Measurements from ENCODE around the gene HSPA12A.

HSPA12A gene

DNA sequence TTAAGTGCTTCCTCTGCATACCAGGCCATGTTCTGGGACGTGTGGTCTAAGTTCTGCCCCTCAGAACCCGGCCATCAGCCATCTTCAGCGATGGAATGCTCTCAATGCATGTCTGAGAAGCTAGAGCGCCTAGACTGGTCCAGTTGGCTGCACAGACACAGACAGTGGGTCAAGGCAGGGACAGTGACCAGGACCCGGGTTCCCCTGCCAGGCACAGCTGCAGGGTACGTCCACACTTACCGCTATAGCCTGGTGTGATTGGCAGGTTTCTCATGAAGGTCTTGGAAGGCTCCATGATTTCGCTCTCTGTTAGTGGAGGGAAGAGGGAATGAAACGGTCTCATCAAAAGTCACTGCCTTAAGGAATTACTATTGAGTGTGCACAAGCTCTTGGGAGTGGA lies 74.3 kb downstream of the HSPA12A start:
- no peak for DNase-seq (ENCODE audit: low spot score)

DNA sequence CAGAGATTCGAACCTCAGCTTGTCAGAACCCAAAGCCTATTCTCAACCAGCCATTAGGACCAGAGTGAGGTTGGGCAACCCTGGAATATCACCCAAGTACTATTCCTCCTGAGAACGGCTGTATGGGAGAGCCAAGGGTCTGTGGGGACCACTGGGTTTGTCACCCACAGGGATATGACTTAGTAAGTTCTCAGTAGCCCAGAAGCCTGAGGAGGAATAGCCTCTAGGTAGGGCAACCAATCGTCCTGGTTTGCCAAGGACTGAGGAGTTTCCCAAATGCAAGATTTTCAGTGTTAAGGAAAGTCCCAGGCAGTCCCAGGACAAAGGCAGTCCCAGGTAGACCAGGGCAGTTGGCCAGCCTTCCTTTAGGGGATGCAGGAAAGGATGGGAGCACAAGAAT lies 74.9 kb downstream of the HSPA12A start:
- no peak for DNase-seq (ENCODE audit: low spot score)

DNA sequence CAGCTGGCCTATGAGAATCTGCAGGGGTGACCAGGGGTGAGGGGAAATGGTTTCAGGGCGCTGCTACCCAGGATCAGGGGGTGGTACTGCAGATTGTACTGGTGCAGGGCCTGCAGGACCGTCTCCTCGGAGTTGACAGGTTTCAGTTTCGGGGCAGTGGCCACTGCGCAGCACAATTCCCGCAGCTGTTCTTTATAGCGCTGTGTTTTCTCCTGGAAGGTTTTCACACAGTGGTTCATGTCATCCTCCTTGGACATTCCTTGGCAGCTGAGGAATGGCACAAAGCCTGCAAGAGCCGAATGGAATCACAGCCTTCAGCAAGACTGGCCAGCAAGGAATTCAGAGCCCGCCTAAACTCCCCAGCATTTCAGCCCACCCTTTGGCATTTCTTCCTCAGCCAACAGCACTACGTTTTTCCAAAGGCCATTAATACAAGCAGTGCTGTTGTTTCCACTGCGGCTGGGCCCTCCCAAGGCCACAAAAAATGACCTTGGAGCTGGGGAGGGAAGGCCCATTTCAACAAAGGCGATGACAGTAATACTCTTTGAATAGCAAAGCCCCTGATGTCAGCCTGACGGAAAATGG lies 76.7 kb downstream of the HSPA12A start:
- DNase-seq (ENCODE audit: low spot score): no peak

DNA sequence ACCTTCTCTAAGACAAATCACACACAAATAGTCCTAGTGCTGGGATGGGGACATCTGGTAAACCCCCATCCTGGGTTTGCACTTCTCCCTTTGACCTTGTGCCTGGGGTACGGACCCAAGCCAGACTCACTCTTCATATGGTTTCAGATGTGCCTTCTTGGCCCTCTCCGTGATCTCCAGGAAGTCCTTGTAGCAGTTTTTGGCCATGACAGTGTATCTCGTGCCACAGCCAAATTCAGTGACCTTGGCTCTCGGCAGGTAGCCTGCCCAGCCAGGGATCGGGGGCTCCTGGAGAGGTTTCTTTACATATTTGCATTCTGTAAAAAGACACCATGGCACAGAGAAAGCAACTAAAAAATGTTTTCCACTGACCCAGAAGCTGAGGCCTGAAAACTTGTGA lies 77.7 kb downstream of the HSPA12A start:
- no peak for DNase-seq (ENCODE audit: low spot score)

DNA sequence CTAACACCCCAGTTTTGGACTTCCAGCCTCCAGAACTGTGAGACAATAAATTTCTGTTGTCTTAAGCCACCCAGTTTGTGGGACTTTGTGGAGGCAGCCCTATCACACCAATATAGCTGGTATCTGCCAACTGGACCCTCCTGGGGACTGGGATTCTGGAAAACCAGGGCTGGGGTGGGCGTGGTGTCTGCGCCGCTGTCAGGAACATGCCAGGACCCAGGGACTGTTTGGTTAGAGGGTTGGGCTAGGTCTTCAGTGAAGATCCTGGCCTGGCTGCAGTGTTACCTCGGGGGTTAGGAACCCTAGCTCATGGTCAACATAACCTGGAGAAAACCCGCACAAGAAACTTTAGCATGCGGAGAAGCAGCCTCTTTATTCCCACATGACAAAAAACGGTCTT lies 79.0 kb downstream of the HSPA12A start:
- no peak for DNase-seq (ENCODE audit: low spot score)

DNA sequence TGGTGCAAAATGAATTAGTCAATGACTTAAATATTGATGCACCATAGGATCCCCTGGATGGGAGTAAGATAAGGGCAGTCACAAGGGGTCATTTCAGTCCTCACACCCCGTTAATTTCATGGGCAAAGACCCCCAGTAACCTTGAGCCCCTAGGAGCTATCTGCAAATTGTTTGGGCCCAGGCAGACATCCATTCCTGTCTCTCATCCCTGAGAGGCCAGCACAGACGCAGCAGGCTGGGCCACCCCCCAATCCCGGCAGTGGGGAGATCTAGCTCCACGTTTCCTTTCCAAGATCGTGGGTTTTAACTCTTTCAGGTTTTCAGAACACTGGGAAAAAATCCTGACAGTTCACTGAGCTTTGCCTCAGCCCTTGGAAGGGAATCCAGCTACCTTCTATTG lies 81.5 kb downstream of the HSPA12A start:
- no peak for DNase-seq (ENCODE audit: low spot score)

DNA sequence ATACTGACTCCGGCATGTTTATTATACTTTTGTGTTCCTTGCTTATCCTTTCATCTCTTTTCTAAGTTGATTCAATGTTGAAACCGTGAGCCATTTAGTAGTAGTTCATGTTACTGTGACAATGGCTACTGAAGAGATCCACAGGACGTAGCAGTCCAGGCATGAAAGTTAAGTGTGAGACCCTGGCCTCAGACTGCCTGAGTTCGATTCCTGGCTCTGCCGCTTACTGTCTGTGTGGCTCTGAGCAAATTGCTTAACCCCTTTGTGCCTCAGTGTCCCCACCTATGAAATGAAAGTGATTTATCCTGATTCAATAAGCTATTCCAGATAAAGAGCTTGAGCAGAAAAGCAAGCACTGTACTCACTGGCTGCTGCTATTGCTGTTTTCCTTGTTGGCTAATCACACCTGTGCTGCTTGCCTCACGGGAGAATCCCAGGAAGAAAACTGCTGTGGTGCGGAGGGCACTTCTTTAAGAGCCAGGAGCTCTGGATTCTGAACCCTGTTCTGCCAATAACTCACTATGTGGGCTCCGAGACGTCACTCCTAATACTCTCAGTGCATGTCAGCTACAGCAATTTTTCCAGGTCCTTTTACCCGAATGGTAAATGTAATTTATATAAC lies 83.2 kb downstream of the HSPA12A start:
- DNase-seq (ENCODE audit: low spot score): no peak

DNA sequence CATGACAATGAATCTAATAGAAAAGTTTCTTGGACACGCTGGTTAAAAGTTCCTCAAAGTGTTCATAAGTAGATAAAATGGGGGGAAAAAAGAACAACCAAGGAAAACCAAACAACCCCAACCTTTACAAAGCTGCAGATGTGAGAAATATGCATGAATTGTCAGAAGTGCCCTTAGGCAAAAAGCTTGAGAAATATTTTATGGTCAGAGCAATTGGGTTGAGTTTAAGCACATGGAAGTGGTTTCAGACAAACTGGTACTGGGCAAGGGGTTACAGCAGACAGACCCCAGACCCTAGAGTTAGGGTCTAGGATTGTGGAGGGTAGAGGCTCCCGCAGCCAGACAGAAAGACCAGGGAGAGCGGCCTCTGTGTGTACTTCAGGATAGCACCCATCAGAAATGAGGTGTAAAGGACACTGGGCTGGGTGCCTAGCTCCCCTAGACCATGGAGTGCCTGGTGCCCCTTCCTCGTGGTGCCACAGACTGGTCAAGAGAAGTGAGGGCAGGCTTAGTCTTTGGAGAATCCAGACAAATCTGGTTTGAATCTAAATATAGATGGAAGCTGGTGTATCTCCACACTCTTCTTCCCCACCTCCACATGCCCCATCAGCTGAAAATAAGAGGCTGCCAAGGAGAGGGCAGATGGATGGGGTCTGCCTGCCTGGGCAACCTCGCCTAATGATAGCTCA lies 84.4 kb downstream of the HSPA12A start:
- no peak for DNase-seq (ENCODE audit: low spot score)

DNA sequence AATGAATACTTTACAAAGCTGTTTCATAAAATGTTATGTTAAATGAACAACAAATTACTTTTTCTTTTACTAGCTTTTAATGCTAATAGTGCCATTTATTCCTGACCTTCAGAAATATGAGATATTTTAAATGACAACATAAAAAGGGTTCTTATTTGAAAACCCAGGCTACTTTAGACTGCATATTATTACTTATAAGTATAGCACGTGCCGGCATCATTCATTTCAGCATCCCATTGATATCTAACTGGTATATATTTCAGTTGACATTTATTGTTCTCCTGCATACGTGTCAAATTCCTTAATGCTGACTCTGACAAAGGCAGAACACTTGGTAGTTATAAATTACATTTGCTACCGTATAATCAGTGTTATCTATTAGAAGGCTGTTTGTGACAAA lies 86.3 kb downstream of the HSPA12A start:
- no peak for DNase-seq (ENCODE audit: low spot score)

DNA sequence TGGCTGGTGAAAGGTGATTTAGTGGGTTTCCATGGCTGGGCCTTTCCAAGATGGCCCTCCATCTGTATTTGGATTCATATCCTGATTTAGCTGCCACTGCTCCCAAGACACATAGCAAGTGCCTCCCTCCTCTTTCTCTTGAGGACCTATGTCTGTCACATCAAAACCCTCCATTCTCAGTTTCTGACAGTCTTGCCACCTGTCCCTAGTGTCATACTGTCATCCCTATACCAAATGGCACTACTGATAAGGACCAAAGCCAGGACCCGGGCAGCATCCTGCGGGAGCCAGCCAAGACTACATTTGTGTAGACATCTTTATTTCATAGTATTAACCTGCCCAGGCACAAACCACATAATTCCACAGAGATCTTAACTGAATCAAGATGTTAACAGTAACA lies 86.8 kb downstream of the HSPA12A start:
- DNase-seq (ENCODE audit: low spot score): no peak

DNA sequence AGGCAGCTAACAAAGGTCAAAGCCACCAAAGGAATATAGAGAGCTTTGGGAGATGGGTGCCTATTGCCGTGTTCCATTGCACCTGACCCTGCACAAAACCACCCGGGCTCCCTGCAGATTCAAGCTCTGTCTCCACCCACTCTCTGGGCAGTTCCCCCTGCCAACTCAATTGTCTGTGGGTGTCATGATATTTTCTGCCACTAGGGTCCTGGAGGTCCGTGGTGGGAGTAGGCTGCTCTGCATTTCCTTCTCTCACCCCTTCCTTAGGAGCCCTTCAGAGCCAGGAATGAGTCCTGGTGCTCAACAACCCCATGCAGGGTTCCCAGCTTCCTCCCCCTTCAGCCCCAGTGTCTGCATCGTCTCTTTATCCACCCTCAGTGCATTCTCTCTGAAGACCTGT lies 87.5 kb downstream of the HSPA12A start:
- no peak for DNase-seq (ENCODE audit: low spot score)

DNA sequence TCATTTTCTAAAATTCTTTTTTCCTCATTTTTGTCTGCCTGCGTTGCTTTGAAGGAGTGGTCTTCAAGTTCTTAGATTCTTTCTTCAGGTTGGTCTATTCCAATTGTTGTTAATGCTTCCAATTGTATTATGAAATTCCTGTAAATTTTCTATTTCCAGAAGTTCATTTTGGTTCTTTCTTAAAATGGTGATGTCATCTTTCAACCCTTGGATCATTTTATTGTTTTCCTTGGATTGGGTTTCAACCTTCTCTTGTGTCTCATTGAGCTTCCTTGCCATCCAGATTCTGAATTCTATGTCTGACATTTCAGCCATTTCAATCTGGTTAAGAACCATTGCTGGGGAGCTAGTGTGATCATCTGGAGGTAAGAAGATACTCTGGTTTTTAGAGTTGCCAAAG lies 88.5 kb downstream of the HSPA12A start:
- no peak for DNase-seq (ENCODE audit: low spot score)

DNA sequence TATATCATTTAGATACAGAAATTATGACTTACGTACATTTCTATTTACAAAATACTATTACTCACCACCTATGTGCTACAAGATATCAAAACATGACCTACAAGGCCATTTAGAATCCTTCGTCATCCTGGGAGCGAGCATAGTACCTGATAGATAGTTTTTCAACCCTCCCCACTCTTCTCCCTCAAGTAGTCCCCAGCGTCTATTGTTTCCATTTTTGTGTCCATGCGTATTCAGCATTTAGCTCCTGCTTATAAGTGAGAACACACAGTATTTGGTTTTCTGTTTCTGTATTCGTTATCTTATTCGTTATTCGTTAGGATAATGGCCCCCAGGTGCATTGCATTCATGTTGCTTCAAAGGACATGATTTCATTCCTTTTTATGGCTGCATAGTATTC lies 93.5 kb downstream of the HSPA12A start:
- no peak for DNase-seq (ENCODE audit: low spot score)

DNA sequence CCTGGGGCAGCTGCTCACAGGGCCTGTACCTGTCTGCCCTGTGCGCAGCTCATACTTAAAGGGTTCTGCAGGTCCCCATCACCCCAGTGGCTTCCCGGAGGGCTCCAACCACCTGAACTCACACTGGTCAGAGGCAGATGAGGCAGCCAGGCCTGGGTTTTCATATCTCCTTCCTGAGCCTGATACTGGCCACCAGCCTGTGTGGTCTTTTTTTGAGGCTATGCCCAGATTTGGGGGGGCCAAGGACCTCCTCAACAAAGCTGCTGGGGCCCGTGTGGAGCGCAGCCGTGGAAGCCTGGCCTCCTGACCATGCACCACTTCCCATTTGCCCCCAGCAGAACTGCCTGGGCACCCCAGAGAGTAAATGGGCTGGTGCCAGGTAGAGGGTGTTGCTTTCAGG lies 95.9 kb downstream of the HSPA12A start:
- DNase-seq (ENCODE audit: low spot score): no peak

DNA sequence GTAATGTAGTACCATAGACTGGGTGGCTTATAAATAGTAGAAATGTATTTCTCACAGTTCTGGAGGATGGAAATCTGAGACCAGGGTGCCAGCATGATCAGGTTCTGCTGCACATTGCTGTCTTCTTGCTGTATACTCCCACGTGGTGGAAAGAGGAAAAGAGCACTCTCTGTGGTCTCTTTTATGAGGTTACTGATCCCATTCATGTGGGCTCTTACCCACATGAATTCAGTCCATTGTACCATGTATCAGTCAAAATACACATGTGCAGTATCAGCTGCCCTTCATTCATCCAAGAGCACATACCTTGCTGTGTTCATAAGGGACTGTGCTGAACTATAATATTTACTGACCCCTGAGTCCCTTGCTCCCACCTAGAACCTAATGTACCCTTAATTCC lies 104.5 kb downstream of the HSPA12A start:
- DNase-seq (ENCODE audit: low spot score): no peak

DNA sequence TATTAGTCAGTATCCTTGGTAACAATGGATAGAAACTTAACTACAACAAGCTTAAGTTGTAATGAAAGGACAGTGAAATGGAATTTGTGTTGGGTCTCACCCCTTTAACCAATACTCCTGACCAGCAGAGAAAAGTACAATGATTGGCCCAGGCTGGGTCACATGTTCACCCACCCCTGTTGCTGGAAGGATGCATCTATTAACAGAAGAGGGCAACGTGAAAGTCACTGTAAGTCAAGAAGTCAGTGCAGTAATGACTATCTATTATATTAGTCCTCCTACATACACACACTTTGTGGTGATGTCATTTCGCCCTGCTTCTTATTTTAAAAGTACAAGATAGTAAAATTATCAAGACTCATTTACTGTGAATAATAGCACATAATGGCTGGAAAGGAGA lies 105.4 kb downstream of the HSPA12A start:
- DNase-seq (ENCODE audit: low spot score): no peak

DNA sequence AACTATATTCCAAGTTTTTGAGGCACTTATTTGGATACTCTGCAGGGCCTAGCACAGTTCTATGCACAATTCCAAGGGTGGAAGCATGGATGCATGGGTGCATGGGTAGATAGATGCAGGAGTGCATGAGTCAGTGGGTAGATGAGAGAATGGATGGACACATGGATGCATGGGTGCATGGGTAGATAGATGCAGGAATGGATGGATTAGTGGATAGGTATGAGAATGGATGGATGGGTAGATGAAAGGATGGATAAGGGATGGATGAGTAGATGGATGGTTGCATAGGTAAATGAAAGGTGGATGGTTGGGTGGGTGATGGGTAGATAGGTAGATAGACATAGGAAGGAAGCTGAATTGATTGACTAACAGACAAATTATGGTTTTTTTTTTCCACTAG lies 106.0 kb downstream of the HSPA12A start:
- DNase-seq (ENCODE audit: low spot score): no peak

DNA sequence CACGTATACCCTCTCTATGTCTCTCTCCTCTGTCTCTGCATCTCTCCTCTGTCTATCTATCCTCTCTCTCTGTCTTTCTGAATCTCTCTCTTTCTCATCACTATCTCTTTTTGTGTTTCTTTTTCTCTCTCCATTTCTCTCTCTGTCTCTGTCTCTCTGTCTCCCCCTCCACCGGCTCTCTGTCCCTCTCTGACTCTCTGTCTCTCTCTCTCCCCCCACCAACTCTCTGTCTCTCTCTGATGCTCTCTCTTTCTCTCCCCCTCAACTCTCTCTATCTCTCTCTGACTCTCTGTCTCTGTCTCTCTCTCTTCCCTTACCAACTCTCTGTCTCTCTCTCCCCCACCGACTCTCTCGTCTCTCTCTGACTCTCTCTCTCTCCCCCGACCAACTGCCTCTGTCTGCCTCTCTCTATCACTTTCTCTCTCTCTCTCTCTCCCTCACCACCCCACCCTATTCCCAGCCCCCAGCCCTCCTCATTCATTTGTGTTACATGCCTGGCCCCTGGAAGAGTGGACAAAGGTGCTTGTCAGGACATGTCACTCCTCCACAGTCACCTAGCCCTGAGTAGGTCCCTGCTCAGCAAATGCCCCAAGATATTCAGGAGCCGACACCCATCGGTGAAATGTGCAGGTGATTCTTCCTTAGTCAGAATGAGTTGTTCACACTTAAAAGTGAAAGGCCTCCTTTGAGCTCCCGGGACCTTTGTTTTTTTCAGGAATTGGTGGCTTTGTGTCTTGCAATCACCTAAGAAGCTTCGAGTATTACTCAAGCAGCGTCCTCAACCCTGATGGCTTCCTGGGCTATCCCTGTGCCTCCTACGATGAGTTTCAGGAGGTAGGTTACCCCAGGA lies 108.0 kb downstream of the HSPA12A start:
- no peak for DNase-seq (ENCODE audit: low spot score)

DNA sequence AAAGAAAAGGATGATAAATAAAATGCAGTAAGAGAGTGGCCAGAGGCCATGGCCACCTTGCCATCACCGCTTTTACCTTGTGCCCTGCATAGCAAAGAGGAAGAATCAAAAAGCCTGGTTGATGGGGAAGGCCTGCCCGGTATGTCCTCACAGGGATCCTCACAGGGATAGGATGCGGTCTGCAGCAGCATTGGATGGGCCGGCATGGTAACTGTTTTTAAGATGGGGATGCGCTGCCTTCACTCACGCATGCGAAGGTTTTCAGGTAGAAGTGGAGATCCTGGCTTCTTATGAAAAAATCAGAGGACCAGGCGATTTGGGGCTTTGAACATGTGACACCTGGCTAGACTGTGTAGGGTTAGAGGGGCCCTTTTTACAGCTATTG lies 109.2 kb downstream of the HSPA12A start:
- no peak for DNase-seq (ENCODE audit: low spot score)

DNA sequence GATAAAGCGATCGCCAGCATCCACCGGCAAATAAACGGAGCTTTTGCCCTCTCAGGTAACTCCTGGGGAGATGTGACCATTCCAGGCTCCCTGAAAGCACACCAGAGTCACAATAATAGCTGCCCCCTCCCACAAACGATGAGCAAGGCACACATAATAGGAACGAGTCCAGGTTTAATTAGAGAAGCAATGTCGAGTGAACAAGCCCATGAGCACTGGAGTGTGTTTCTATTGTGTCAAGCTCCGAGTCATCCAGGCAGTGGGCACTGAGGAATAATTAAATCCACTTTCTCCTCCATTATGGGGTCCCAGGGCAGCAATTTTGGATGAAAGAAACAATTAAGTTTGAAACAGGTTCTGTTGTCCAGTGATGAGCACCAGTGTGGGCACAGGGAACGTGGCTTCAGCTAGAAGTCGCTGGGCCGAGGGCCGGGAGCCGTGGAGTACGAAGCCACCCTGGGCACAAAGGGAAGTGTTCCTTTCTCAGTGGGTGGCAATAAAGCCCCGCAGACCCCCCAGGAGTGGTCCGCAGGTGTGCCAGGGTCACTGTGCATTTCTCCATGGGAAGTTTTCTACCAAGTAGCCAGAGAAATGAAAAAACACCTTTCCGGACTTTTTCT lies 109.7 kb downstream of the HSPA12A start:
- no peak for DNase-seq (ENCODE audit: low spot score)

DNA sequence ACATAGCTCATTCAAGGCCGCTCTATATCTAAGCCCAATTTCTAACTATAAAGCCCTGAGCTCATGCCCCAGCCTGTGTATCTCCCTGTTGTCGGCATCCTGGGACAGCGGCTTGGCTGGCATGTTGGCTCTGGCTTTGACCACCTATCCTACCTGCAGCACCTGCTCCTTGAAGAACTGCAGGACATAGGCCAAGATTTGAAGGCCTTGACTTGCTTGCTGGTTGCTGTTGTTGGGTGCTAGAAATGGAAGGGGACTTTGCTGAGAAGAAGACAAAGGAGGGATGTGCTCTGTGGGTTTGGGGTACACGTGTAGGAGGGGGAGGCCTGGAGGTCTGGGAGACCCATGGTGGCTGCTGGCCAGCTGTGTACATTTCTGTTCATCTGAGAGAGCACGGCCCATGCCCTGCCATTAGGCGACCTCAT lies 110.5 kb downstream of the HSPA12A start:
- no peak for DNase-seq (ENCODE audit: low spot score)

DNA sequence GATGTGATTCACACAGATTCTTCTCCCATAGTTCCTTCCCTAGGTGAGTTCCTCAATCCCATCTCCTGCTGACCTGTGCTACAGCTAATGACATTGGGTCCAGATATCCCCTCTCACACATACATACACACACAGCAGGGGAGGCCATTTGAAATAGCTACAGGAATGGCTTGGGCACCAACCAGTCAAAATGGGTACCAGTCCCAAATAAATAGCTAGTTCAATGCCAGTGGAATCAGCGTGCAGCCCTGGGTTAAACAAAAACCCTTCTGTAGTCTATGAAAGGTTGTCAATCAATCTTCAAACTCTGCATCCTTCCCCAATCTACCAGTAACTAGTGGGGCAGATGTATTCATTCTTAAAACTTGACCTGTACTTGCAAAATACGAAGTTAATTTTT lies 112.3 kb downstream of the HSPA12A start:
- no peak for DNase-seq (ENCODE audit: low spot score)

DNA sequence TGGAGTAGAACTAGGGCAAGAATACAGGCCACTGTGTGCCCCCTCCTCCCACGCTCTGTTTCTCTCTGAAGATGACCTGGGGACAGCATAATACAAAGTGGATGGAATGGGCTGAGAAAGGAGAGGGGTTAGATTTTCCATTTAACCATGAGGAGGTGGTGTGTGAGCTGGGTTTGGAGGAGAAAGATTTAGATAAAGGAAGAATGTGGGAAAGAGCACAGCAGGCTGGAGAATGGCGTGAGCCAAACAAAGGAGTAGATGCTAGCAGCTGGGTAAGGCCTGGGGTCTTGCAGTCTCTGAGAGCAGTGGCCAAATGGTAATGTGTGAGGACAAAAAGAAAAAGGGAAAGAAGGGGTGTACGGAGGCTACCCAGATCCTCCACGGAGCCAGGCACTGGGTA lies 113.0 kb downstream of the HSPA12A start:
- DNase-seq (ENCODE audit: low spot score): no peak
